ACC112 (cell line): ENCODE measurements around the gene C15orf40.

Experiments used
- H2AFZ ChIP-seq: fragments of 200-600 bp; sonication (generic); one replicate; pipeline ENCODE4 v1.6.0; 2017; ENCODE audit warnings: antibody characterized with exemption, low read length; ENCODE audit not compliant: unreplicated experiment
- H3K27ac ChIP-seq: fragments of 200-600 bp; sonication (generic); 2 replicates; pipeline ENCODE4 v1.5.1; 2014; ENCODE audit warnings: low read depth, mild to moderate bottlenecking, antibody characterized with exemption, low read length, moderate library complexity
- H3K27me3 ChIP-seq: fragments of 200-600 bp; sonication (generic); 2 replicates; pipeline ENCODE4 v1.6.1; 2014; ENCODE audit warnings: mild to moderate bottlenecking, antibody characterized with exemption, low read length, moderate library complexity, mixed read lengths; ENCODE audit not compliant: insufficient read depth
- H3K36me3 ChIP-seq: fragments of 200-600 bp; sonication (generic); 2 replicates; pipeline ENCODE4 v1.6.1; 2016; ENCODE audit warnings: mild to moderate bottlenecking, antibody characterized with exemption, low read length, moderate library complexity, mixed read lengths; ENCODE audit not compliant: insufficient read depth
- H3K4me1 ChIP-seq: fragments of 200-600 bp; sonication (generic); one replicate; pipeline ENCODE4 v1.6.1; 2016; ENCODE audit warnings: low read length, mixed read lengths; ENCODE audit not compliant: insufficient read depth, unreplicated experiment, control insufficient read depth
- H3K4me3 ChIP-seq: fragments of 200-600 bp; sonication (generic); 2 replicates; pipeline ENCODE4 v1.5.1; 2014; ENCODE audit warnings: mild to moderate bottlenecking, low read depth, low read length
- H3K79me2 ChIP-seq: fragments of 200-600 bp; sonication (generic); one replicate; pipeline ENCODE4 v1.6.0; 2016; ENCODE audit warnings: low read length; ENCODE audit not compliant: control insufficient read depth, unreplicated experiment, insufficient read depth

Gene C15orf40

DNA sequence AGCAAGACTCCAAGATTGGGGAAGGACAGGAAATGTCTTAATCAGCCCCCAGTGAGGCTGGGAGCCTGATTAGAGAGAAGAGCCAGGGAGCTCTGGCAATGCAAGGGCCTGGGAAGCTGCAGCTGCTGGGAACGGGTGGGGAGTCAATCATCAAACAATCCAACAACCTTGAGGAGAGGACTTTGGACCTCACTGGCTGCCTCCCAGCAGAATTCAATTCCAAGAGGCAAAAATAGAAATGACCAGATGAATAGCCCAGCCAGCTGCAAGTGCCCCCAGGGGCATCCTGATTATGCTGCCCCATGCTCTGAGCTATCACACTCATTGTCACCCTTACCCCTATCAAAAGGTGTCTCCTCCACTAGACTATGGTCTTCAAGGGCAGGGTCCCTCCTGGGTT is 52.8 kb downstream of the C15orf40 start:
- no peaks in the 10 kb centered on the region for H3K4me1 ChIP-seq
- H3K27ac ChIP-seq, result no peak overlapping the region
- H3K27me3 ChIP-seq, result no peaks in the 10 kb centered on the region
- H3K4me3 ChIP-seq, result no peak overlapping the region
- H3K36me3 ChIP-seq, result no peaks in the 10 kb centered on the region
- no peak overlapping the region for H2AFZ ChIP-seq
- H3K79me2 ChIP-seq, result no peaks in the 10 kb centered on the region

DNA sequence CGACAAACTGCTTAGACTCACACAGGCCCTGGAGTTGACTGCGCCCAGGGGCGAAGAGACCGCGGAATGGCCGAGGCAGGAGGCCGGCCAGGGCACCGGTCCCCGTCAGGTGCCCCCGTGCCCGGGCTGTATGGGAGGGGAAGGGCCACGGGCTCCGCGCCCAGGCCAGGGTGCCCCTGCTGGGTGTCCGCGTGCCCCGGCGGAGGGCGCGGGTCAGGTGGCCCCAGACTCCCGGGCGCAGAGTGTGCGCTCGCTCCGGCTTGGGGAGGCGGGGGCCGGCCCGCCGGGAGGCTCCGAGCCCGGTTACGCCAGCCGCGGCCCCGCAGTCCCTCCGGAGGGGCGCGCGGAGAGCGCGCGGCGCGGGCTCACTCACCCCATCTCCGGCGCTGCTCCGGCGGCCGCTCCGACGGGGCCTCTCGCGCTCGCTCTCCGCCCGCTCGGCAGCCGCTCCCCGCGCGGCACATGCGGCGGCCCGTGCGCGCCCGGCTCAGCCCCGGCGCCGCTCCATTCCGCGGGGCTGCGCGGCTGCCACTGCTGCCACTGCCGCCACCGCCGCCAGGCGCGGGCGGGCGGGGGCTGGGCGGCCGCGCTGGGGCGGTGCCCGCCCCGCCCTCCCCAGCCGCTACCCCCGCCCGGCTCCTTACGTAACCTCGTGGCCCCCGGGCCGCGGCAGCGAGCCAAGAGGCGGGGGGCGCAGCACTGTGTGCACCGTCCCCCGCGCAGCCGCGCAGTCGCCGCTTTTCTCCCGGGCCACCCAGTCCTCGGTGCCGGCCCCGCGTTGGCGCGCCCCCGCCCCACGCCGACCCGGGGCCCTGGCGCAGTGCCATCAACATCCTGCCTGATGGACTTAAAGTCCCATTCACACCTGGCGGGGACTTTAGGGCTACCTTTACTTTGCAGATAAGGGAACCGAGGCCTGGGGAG is 59.0 kb downstream of the C15orf40 start, which contains the start of gene HOMER2:
TSS of gene HOMER2 (minus strand) at position 563 of the 924 bp plus-strand sequence. CDS start at position 378, 185 bp downstream.
- H3K27ac ChIP-seq, result no peak within 1 kb of the TSS
- peaks cover 3% of the 10 kb centered on the region for H3K27me3 ChIP-seq
- H3K79me2 ChIP-seq, result no peaks in the 10 kb centered on the region
- H2AFZ ChIP-seq, result peak within 1 kb of the TSS; percentile 68
- peak within 1 kb of the TSS; percentile 80 for H3K4me3 ChIP-seq
- H3K4me1 ChIP-seq, result no peaks in the 10 kb centered on the region
- H3K36me3 ChIP-seq, result no peaks in the 10 kb centered on the region

DNA sequence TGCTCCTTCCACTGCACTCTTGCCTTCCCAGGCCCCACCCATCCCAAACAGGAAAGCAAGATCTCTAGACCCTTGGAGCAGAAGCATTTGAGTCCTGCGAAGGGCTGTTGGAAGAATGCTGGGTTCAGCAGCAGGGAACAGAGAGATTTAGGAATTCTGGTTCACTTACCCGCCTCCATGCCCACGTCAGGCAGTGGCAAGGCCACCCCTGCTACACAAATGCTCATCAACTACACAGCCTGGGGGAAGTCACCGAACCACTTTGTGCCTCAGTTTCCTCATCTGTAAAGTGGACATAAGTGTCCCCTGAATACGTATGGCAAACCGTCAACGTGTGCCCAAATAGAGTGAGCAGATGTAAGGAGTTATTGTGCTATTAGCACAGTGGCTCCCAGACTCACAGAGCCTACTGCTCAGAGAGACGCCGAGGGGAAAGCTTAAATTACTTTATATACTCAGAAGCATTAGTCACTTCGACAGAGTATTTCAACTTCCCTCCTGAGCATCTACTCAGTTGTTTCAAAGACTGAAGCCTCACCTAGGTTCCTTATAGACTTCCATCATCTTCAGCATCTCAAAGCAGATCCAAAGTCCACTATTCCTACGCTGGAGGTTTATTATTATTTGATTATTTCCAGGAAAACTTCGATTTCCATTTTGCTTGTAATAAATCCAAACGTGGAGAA is 59.8 kb downstream of the C15orf40 start:
- Histone ChIP-seq H3K4me1 (no peaks in the 10 kb centered on the region), H3K27me3 (peaks cover 3% of the 10 kb centered on the region), H3K36me3 (no peaks in the 10 kb centered on the region), H3K4me3 (peak overlapping the region; percentile 77), H3K79me2 (no peaks in the 10 kb centered on the region), H3K27ac (no peak overlapping the region), H2AFZ (peak overlapping the region; percentile 20)

DNA sequence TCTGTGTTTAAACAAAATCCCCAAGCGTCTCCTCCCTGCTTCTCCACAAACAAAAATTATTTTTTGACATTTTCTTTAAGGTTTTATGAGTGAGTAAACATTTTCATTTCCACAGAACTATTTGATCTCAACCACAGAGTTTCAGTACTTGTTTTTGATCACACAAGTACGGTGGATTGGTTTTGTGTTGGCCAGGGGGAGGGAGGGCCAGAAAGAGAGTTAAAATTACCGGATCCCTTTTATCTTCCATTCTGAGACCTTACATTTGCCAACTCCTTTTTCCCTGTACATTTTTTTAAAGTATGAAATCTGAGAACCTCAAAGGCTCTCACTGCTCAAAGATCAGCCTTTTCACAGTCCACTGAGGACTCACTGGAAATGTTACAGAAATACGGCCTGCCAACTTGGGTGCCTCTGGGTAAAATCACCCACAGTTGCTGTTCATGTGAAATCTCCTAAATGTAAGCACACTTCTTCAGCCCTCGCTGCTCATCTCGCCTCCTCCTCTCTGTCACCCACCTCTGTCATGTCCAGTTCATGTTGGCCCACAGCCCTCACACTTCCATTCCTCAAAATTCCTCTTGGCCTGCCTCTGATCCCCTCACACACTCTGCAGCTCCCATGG is 60.6 kb downstream of the C15orf40 start:
- Histone ChIP-seq H3K27me3 (peaks cover 3% of the 10 kb centered on the region), H2AFZ (no peak overlapping the region), H3K4me3 (no peak overlapping the region), H3K4me1 (no peaks in the 10 kb centered on the region), H3K36me3 (no peaks in the 10 kb centered on the region), H3K27ac (no peak overlapping the region), H3K79me2 (no peaks in the 10 kb centered on the region)

DNA sequence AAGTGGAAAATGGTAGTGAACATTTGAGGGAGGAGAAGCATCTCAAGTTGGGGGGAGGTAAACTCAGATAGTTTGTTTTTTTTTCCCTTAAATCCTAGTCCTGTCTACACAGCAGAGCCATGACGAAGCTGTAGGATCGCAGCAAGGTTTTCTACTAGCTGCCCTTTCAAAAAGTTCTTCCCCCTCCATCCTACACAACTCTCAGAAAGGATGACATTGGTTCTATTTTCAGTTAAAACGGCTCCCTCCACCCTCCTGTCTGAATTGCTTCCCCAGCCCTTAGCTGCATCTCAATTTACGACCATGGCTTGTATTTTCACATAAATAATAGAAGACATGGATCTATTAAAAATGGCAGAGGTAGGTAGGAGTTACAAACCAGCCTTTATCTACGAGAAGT is 61.1 kb downstream of the C15orf40 start:
- Histone ChIP-seq H3K79me2 (no peaks in the 10 kb centered on the region), H3K27me3 (peaks cover 3% of the 10 kb centered on the region), H3K4me1 (no peaks in the 10 kb centered on the region), H2AFZ (no peak overlapping the region), H3K4me3 (no peak overlapping the region), H3K27ac (no peak overlapping the region), H3K36me3 (no peaks in the 10 kb centered on the region)

DNA sequence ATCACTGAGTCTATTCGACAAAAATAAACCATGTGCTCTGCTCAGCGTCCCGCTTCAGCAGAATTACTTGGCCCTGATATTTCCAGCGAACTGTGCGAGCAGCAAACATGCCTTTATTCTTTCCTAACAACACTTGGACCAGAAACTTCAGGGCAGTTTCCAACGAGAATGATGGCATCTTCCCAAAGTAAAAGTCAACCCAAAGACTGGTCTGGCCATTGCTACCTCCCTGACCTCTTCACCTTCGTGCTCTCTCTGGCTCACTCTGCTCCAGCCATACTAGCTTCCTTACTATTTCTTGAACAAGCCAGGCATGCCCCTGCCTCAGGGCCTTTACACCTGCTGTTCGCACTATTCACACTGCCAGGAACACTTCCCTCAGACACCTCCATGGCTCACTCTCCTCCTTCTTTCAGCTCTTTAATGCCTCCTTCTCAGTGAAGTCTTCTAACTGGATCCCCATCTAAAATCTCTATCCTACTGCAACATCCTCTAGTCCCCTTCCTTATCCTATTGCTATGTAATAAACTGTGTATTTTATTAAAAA is 65.2 kb downstream of the C15orf40 start:
- Histone ChIP-seq H3K36me3 (no peaks in the 10 kb centered on the region), H3K4me3 (no peak overlapping the region), H3K27me3 (peaks cover 3% of the 10 kb centered on the region), H3K79me2 (no peaks in the 10 kb centered on the region), H3K27ac (no peak overlapping the region), H3K4me1 (peaks cover 9% of the 10 kb centered on the region), H2AFZ (no peak overlapping the region)

DNA sequence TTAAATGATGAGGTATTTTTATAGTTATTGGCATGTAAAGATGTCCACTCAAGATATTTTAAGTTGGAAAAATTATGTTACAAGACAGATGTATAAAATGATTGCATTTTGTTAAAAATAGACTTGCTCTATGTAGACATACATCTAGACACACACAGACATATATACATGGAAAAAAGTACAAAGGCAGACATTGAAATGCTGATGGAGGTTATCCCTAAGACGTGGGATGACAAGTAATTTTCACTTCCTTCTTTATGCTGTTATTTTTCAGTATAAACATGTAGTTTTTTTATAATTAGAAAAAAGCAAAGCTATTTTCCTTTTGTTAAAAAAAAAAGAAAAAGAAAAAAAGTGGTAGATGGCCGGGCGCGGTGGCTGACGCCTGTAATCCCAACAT is 66.1 kb downstream of the C15orf40 start:
- H3K79me2 ChIP-seq, result no peaks in the 10 kb centered on the region
- no peak overlapping the region for H2AFZ ChIP-seq
- H3K4me3 ChIP-seq, result no peak overlapping the region
- no peak overlapping the region for H3K27ac ChIP-seq
- no peaks in the 10 kb centered on the region for H3K36me3 ChIP-seq
- H3K4me1 ChIP-seq, result peaks cover 9% of the 10 kb centered on the region
- H3K27me3 ChIP-seq, result peaks cover 3% of the 10 kb centered on the region

DNA sequence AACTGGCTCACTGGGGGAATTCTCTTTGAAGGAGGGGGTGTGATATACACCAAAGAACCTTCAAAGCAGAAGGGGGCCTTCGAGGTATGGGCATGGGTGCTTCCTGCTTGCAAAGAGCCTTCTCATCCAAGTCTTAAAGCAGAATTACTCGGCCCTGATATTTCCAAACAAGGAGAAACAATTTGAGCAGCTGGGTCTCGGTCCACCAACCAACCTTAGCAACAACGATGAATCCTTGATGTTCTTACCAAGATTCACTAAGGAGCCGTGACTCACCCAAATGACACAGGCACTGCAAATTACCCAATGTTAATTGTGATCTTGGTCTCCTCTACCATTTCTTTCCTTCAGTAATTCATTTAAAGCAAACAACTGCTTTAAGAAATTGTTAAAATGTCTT is 66.6 kb downstream of the C15orf40 start:
- Histone ChIP-seq H3K4me1 (peaks cover 9% of the 10 kb centered on the region), H2AFZ (no peak overlapping the region), H3K36me3 (no peaks in the 10 kb centered on the region), H3K27me3 (peaks cover 3% of the 10 kb centered on the region; the same call in 1 of the 2 replicates), H3K79me2 (no peaks in the 10 kb centered on the region), H3K27ac (no peak overlapping the region), H3K4me3 (no peak overlapping the region)

DNA sequence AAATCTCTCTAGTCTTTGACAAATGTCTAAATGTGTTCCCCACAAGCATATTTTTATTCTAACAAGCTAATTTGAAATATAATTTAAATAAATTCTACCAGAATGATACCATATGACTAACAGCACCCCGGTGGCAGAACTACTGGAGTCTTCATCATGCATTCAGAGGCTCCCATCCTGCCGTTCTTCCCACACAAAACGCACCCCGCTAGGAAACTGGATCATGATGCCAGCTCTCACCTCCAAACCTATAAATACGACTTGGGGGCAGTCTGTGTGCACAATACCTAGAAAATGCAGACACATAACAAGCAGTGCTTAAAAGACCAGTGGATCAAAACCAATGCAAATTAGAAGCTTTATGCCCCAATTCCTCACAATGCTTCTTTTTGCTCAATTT is 67.4 kb downstream of the C15orf40 start:
- Histone ChIP-seq H3K36me3 (no peaks in the 10 kb centered on the region), H2AFZ (no peak overlapping the region), H3K27ac (no peak overlapping the region), H3K27me3 (no peaks in the 10 kb centered on the region; the same call in 1 of the 2 replicates), H3K4me3 (no peak overlapping the region), H3K4me1 (peaks cover 9% of the 10 kb centered on the region), H3K79me2 (no peaks in the 10 kb centered on the region)

DNA sequence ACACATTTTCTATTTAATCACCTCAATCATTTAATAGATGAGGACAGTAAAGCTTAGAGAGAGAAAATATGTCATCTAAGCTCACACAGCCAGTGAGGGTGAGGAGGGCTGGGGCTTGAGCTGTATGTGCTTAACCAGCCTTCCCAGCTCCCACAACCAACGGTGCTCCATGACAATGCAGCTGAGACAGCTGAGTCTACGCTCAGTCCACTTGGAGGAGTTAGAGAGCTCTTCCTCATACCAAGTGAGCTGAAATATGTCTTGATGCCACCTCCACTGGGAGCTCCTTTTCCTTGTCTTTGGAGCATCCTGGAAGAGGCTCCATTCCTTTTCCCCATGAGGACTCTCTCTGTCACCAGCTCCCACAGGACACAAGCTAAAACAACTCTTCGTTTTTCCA is 68.3 kb downstream of the C15orf40 start:
- no peak overlapping the region for H3K27ac ChIP-seq

More for the DNA sequence above, 68.3 kb downstream of the C15orf40 start:
- H3K4me3 ChIP-seq, result no peak overlapping the region
- H3K36me3 ChIP-seq, result no peaks in the 10 kb centered on the region
- H3K27me3 ChIP-seq, result no peaks in the 10 kb centered on the region
- H3K4me1 ChIP-seq, result peaks cover 9% of the 10 kb centered on the region
- no peak overlapping the region for H2AFZ ChIP-seq
- H3K79me2 ChIP-seq, result no peaks in the 10 kb centered on the region
